Endometrial microvascular endothelial cells (primary cell): ENCODE results near the gene SMIM44. TPM values are rescaled to one million over a fixed set of nuclear protein-coding genes. Genes with fewer than 3 reads are reported as not detected.
"Not testable (repeated sequence)": the region's sequence is repeated elsewhere in the genome, so short reads cannot be mapped to it uniquely, and the experiment has no call there.

Source experiments
- in situ Hi-C: cut with HindIII; loops from 2 replicates; pipeline ENCODE4 v1.10.0; 2017; ENCODE audit warnings: low sequenced_read_pairs, low pct_unique_long_range_greater_than_20kb; ENCODE audit errors: inconsistent ontology term
- total RNA-seq: library from RNA; depleted of rRNA; stranded (reverse); fragments of >200 nt; gene quantifications from one replicate; pipeline ENCODE4 v1.2.3, GENCODE V29; 2015; ENCODE audit errors: inconsistent ontology term

The SMIM44 gene
- total RNA-seq, 1 donor from 2014 or later = not detected

- in situ Hi-C loops = no loop called here
Observed at GRCh38 chr19:3465552-3465951, 17.7 kb downstream of the SMIM44 start.

GRCh38 chr19:3464587-3465235 is 18.5 kb downstream of the SMIM44 start:
- in situ Hi-C loops = no loop called here

- in situ Hi-C loops = no loop called here
Observed at GRCh38 chr19:3463714-3464586, 19.3 kb downstream of the SMIM44 start.

- in situ Hi-C loops = no loop called here
Observed at GRCh38 chr19:3462991-3463713, 20.1 kb downstream of the SMIM44 start.

GRCh38 chr19:3459965-3460582 is 23.2 kb downstream of the SMIM44 start:
- in situ Hi-C loops = no loop called here

- in situ Hi-C loops = no loop called here
Observed at GRCh38 chr19:3459089-3459881, 24.0 kb downstream of the SMIM44 start.

- in situ Hi-C loops = no loop called here
Observed at GRCh38 chr19:3458229-3459088, 24.8 kb downstream of the SMIM44 start.

GRCh38 chr19:3457528-3458228 is 25.6 kb downstream of the SMIM44 start:
- in situ Hi-C loops = no loop called here

GRCh38 chr19:3456925-3457527 is 26.2 kb downstream of the SMIM44 start:
- in situ Hi-C loops = no loop called here

GRCh38 chr19:3455960-3456601 is 27.2 kb downstream of the SMIM44 start:
- in situ Hi-C loops = no loop called here

- in situ Hi-C loops = no loop called here
Observed at GRCh38 chr19:3455393-3455955, 27.8 kb downstream of the SMIM44 start.

- in situ Hi-C loops = no loop called here
Observed at GRCh38 chr19:3454656-3455392, 28.4 kb downstream of the SMIM44 start.

- in situ Hi-C loops = no loop called here
Observed at GRCh38 chr19:3453840-3454239, 29.4 kb downstream of the SMIM44 start.

GRCh38 chr19:3452942-3453214 is 30.4 kb downstream of the SMIM44 start:
- in situ Hi-C loops = not testable (repeated sequence)

GRCh38 chr19:3452171-3452941 is 30.9 kb downstream of the SMIM44 start:
- in situ Hi-C loops = no loop called here
